Activated CD4-positive, alpha-beta T cell treated with anti-CD3 and anti-CD28 coated beads, Interleukin-10, Interleukin-2, amounts not matched to agents 100 ng/mL and 50 ng/mL, durations not matched to agents 16 hours and 8 hours (primary cell): ENCODE data around the gene LYST.
A peak's percentile ranks its signal among the peaks of the same experiment; 100 is the strongest.

Experiments used
- DNase-seq: peaks from one replicate; pipeline ENCODE4 v3.0.0-alpha.2; 2020

The LYST gene

GRCh38 chr1:235749755-235750300 lies 116.9 kb downstream of the LYST start:
- no peak for DNase-seq

GRCh38 chr1:235748747-235749146 lies 118.0 kb downstream of the LYST start:
- DNase-seq = no peak

- no peak for DNase-seq
Observed at GRCh38 chr1:235746245-235746644, 120.5 kb downstream of the LYST start.

- DNase-seq = no peak
Observed at GRCh38 chr1:235745503-235746136, 121.1 kb downstream of the LYST start.

- DNase-seq = no peak
Observed at GRCh38 chr1:235742914-235743599, 123.6 kb downstream of the LYST start.

GRCh38 chr1:235741294-235741693 lies 125.4 kb downstream of the LYST start:
- DNase-seq = no peak

GRCh38 chr1:235739631-235740030 lies 127.1 kb downstream of the LYST start:
- DNase-seq = no peak

GRCh38 chr1:235739124-235739523 lies 127.6 kb downstream of the LYST start:
- no peak for DNase-seq

GRCh38 chr1:235737751-235738150 lies 129.0 kb downstream of the LYST start:
- DNase-seq = no peak

- no peak for DNase-seq
Observed at GRCh38 chr1:235736263-235736662, 130.4 kb downstream of the LYST start.

- DNase-seq = no peak
Observed at GRCh38 chr1:235735621-235736020, 131.1 kb downstream of the LYST start.

- DNase-seq = peak; percentile 5
Observed at GRCh38 chr1:235734335-235734734, 132.4 kb downstream of the LYST start.

- DNase-seq = no peak
Observed at GRCh38 chr1:235730007-235730406, 136.7 kb downstream of the LYST start.

- DNase-seq = no peak
Observed at GRCh38 chr1:235726557-235726956, 140.1 kb downstream of the LYST start.

- DNase-seq = no peak
Observed at GRCh38 chr1:235725434-235725833, 141.3 kb downstream of the LYST start.

GRCh38 chr1:235724730-235725129 lies 142.0 kb downstream of the LYST start:
- DNase-seq = no peak

- DNase-seq = no peak
Observed at GRCh38 chr1:235722858-235723257, 143.8 kb downstream of the LYST start.

- no peak for DNase-seq
Observed at GRCh38 chr1:235721982-235722381, 144.7 kb downstream of the LYST start.

- no peak for DNase-seq
Observed at GRCh38 chr1:235720544-235720943, 146.2 kb downstream of the LYST start.

- DNase-seq = no peak
Observed at GRCh38 chr1:235714205-235714897, 152.4 kb downstream of the LYST start.

GRCh38 chr1:235712812-235713211 lies 153.9 kb downstream of the LYST start:
- DNase-seq = no peak

- DNase-seq = no peak
Observed at GRCh38 chr1:235710687-235711086, 156.0 kb downstream of the LYST start.

- DNase-seq = no peak
Observed at GRCh38 chr1:235709018-235709417, 157.7 kb downstream of the LYST start.

GRCh38 chr1:235708390-235708962 lies 158.2 kb downstream of the LYST start:
- DNase-seq = no peak
